Stimulated activated memory B cell treated with anti-CD40 and anti-IgM and Interleukin-4, amounts not matched to agents 10 μg/mL and 1 μg/mL and 100 μg/mL, for 72 hours (primary cell): ENCODE data around the gene STXBP5.

Source experiments
- ATAC-seq: fragments of 150-1000 bp; cut with Tn5 transposase; 2 replicates; pipeline ENCODE4 v1.10.0; 2021
- H3K27ac Mint-ChIP-seq: one replicate; pipeline ENCODE4 v1.8.0; 2022; ENCODE audit warnings: mild to moderate bottlenecking, mixed read lengths
- H3K27me3 Mint-ChIP-seq: one replicate; pipeline ENCODE4 v1.8.0; 2022; ENCODE audit warnings: mixed read lengths
- H3K36me3 Mint-ChIP-seq: one replicate; pipeline ENCODE4 v1.8.0; 2022; ENCODE audit warnings: mixed read lengths
- H3K4me1 Mint-ChIP-seq: one replicate; pipeline ENCODE4 v1.8.0; 2022; ENCODE audit warnings: mixed read lengths
- H3K4me3 Mint-ChIP-seq: one replicate; pipeline ENCODE4 v1.8.0; 2022; ENCODE audit warnings: mild to moderate bottlenecking, moderate library complexity, mixed read lengths
- H3K9me3 Mint-ChIP-seq: one replicate; pipeline ENCODE4 v1.8.0; 2022; ENCODE audit warnings: mixed read lengths

Gene STXBP5

DNA sequence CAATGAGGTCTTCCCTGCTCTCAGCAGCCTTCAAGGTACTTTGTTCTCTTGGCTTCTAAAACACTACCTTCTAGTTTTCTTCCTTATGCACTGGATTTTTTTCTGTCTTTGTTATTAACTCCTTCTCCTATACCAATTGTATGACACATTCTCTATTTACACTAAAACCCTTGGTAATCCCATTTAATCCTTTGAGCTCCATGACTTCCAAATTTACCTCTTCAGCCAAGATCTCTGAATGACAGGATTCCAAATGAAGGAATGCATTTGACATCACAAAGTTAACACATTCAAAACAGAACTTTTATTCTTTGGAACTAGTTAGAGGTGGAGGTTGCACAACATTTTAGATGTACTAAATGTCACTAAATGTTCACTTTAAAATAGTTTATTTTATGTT, 217.7 kb downstream of the STXBP5 start:
- Mint-ChIP-seq H3K9me3 (peaks cover 8% of the 10 kb centered on the region), H3K4me3 (no peak overlapping the region)

DNA sequence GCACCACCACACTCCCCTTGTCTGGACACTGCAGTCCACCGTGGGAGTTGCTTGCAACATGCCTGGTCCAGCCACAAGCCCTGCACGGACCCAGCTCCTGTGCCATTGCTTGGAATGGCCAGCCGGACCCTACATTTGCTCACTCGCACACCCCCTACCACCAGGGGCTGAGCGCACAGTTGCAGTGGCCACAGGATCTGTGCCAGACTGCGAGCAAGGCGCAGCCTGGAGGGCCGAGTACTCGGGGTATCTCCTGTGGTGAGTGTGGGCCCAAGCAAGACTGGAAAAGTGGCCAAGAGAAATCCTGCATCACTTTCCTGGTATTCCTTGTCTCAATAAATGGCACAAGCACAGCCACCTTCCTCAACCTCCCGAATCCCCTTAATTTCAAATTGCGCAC, 218.9 kb downstream of the STXBP5 start:
- ATAC-seq = no peak
- Mint-ChIP-seq H3K36me3 (no peaks in the 10 kb centered on the region), H3K9me3 (peaks cover 8% of the 10 kb centered on the region)

More for the DNA sequence above, 217.7 kb downstream of the STXBP5 start:
- ATAC-seq = no peak
- peaks cover 6% of the 10 kb centered on the region for H3K4me1 Mint-ChIP-seq
- H3K36me3 Mint-ChIP-seq = no peaks in the 10 kb centered on the region
- H3K27ac Mint-ChIP-seq = no peak overlapping the region
- H3K27me3 Mint-ChIP-seq = no peaks in the 10 kb centered on the region

DNA sequence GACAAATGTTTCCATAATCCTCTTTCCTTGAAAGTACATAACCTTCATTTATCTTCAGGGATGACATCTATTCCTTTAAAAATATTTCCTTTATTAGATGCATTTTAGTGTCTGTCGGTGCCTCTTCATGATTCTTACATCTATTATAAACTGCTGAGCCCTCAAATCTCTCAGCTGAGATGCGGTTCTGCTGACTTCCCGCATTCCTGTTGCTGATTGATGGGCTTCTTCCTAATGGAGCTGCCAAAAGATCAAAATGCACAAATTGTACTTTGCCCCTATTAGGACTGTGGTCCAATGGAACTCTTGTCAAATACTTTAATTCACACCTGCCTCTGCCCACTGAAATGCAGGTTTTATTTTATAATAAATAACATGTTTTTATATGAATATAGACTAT, 225.6 kb downstream of the STXBP5 start:
- Mint-ChIP-seq H3K4me1 (no peaks in the 10 kb centered on the region), H3K9me3 (no peaks in the 10 kb centered on the region), H3K4me3 (no peak overlapping the region), H3K27me3 (no peaks in the 10 kb centered on the region), H3K36me3 (no peaks in the 10 kb centered on the region), H3K27ac (no peak overlapping the region)
- no peak for ATAC-seq

More for the DNA sequence above, 218.9 kb downstream of the STXBP5 start:
- no peaks in the 10 kb centered on the region for H3K27me3 Mint-ChIP-seq
- H3K4me1 Mint-ChIP-seq = peaks cover 6% of the 10 kb centered on the region
- H3K4me3 Mint-ChIP-seq = no peak overlapping the region
- H3K27ac Mint-ChIP-seq = no peak overlapping the region

DNA sequence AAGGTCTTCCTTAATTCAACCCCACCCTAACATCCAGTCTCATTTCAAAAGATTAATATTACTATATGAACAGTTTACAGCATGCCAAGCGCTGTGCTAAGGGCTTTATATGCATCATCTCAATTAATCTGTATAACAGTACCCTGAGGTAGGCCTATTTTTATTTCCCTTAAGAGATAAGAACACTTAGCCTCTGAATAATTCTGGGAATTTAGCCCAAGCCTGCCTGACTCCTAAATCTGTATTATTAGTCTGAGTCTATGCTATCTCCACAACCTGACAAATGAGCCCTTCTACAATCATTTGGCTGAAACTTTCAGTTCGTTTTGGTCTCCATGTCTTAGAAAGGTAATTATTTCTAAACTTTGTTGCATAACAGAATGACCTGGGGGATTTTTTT, 226.6 kb downstream of the STXBP5 start:
- ATAC-seq = no peak
- Mint-ChIP-seq H3K36me3 (no peaks in the 10 kb centered on the region), H3K27me3 (no peaks in the 10 kb centered on the region), H3K27ac (no peak overlapping the region), H3K9me3 (no peaks in the 10 kb centered on the region), H3K4me3 (no peak overlapping the region), H3K4me1 (no peaks in the 10 kb centered on the region)

DNA sequence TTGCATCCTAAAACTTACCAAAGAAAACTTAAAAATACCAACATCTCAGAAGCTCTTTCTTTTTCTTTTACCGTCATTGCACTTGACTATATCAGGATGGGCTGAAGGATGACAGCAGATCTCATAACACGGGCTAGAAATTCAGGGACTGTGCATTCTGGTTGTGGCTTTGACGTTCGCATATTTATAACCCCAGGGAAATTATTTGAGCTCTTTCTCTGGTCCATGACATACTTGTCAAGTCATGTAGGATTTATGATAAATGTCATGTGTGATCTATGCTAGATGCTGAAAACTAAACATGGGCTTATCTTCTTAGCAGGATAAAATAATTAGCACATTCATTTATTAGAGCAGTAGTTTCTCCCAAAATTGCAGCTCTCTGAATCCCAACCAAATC, 229.9 kb downstream of the STXBP5 start:
- no peak for ATAC-seq
- Mint-ChIP-seq H3K27ac (no peak overlapping the region), H3K9me3 (no peaks in the 10 kb centered on the region), H3K36me3 (no peaks in the 10 kb centered on the region), H3K27me3 (no peaks in the 10 kb centered on the region), H3K4me1 (no peaks in the 10 kb centered on the region), H3K4me3 (no peak overlapping the region)

DNA sequence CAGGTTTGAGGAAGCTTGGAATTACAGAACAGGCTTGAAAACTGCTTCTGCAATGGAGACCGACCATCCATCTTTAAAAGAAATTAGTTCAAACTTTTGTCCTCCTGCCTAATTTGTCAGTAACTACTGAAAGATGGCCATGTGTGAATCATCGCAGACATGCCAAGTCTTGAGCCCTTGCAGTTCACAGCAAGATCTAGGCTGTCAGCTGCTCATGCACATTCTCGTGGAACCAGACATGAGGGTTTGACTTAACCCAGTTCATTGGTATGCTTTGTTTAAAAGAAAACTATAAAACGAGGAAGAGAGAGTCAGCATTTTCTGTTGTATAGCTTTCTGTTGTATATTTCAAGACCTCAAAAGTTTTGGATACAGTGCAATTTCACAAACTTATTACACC, 230.3 kb downstream of the STXBP5 start:
- Mint-ChIP-seq H3K4me3 (no peak overlapping the region), H3K36me3 (no peaks in the 10 kb centered on the region), H3K27me3 (no peaks in the 10 kb centered on the region), H3K4me1 (no peaks in the 10 kb centered on the region), H3K9me3 (no peaks in the 10 kb centered on the region), H3K27ac (no peak overlapping the region)
- ATAC-seq = no peak

DNA sequence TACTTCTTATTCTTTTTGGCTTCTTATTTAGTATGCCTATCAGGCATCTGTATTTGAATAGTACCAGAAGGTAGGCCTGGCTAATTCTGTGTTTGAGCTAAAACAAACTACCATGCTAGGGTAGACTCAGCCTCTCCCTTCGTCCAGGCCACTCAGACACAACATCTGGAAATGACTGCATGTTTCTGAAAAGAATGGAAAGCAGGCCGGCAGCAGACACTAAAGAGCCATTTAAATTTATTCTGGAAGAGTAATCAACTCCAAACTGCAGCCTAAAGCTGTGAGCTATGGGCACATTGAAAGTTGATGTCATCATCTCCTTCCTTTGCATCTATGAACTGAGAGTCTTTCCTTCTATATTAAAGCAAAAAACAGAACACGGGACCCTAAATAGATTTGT, 233.4 kb downstream of the STXBP5 start:
- H3K4me1 Mint-ChIP-seq = no peaks in the 10 kb centered on the region
- no peak overlapping the region for H3K27ac Mint-ChIP-seq
- no peaks in the 10 kb centered on the region for H3K36me3 Mint-ChIP-seq
- ATAC-seq = no peak
- H3K27me3 Mint-ChIP-seq = no peaks in the 10 kb centered on the region
- no peak overlapping the region for H3K4me3 Mint-ChIP-seq
- no peaks in the 10 kb centered on the region for H3K9me3 Mint-ChIP-seq

DNA sequence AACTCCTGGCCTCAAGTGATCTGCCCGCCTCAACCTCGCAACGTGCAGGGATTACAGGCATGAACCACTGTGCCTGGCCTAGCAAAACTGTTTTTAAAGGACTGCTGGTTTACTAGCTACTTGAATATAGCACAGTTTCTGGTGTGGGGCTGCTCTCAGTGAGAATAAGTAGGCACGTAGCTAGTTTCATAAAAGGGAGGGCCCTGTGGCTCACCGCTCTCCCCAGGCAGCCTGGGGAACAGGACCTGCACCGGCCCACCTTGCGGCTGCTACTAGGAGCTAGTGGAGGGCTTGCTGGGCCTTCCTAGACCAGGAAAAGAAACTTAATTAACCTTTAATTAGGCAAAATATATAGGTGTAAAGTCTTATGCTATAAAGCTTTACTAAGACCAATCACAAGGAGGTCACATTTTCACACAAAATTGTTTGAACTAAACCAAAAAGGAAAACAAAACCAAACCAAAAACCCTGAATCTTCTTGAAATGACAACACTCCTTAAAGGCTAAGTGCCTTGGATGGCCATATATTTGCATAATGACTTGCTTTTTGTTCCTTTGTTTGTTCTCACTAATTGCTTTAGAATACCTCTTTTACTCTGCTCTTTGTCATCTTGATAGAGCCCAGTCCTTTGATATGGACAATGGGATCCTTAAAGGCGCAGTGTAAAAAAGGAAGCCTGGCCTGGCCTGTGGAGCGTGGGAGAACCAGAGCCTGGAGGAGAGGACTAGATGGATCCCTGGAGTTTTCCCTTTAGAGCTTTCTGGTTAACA, 234.7 kb downstream of the STXBP5 start:
- H3K4me1 Mint-ChIP-seq = no peaks in the 10 kb centered on the region
- ATAC-seq = no peak
- no peaks in the 10 kb centered on the region for H3K36me3 Mint-ChIP-seq
- H3K9me3 Mint-ChIP-seq = no peaks in the 10 kb centered on the region
- no peak overlapping the region for H3K27ac Mint-ChIP-seq
- no peaks in the 10 kb centered on the region for H3K27me3 Mint-ChIP-seq
- no peak overlapping the region for H3K4me3 Mint-ChIP-seq
